ENCODE results near the gene MASP2.

MASP2 gene

DNA sequence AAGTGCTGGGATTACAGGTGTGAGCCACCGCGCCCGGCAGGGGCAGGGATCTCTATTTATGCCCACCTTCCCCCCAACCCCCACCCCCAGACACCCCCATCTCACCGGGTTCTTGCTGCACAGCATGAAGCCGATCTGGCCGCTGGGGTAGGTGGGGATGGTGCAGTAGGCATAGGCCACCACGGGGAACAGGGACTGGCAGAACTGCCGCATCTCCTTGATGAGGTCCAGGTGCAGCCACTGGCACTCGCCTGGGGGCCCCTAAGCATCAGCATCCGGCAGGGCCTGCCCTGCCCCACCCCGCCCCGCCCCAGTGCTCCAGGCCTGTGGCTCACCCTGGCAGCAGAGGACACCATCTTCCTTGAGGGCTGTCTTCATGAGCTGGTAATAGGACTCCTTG, 8.6 kb upstream of the MASP2 start:
- Histone ChIP-seq H3K4me2 (ENCODE audit: low read length) (no peak overlapping the region), H4K20me1 (ENCODE audit: control insufficient read depth, insufficient read depth, low read depth, low read length) (0 out of 2 replicates have a peak, but pooled peaks cover 3% of the 10 kb centered on the region), H3K27ac (ENCODE audit: low read depth, low read length) (no peak overlapping the region), H3K36me3 (ENCODE audit: control insufficient read depth, low read length) (peaks cover 50% of the 10 kb centered on the region), H3K9me3 (ENCODE audit: control insufficient read depth, insufficient read depth, low read length) (no peaks in the 10 kb centered on the region), H3K79me2 (ENCODE audit: control insufficient read depth, low read length) (peaks cover 30% of the 10 kb centered on the region), H3K9me2 (replicated peaks; ENCODE audit: control insufficient read depth, low read length) (no peaks in the 10 kb centered on the region), H3F3A (ENCODE audit: control insufficient read depth, insufficient read depth) (peaks cover 8% of the 10 kb centered on the region; the same call in 1 of the 2 replicates), H3K27me3 (ENCODE audit: control insufficient read depth, low read length) (no peaks in the 10 kb centered on the region), H3K4me3 (ENCODE audit: low read length) (no peak overlapping the region), H3K4me1 (ENCODE audit: control insufficient read depth, low read length) (peaks cover 21% of the 10 kb centered on the region)
- TF ChIP-seq EZH2phosphoT487 (IDR thresholded peaks at IDR 0.05; ENCODE audit: borderline replicate concordance, low read length) = no peak
- TF ChIP-seq, protein P1, sequence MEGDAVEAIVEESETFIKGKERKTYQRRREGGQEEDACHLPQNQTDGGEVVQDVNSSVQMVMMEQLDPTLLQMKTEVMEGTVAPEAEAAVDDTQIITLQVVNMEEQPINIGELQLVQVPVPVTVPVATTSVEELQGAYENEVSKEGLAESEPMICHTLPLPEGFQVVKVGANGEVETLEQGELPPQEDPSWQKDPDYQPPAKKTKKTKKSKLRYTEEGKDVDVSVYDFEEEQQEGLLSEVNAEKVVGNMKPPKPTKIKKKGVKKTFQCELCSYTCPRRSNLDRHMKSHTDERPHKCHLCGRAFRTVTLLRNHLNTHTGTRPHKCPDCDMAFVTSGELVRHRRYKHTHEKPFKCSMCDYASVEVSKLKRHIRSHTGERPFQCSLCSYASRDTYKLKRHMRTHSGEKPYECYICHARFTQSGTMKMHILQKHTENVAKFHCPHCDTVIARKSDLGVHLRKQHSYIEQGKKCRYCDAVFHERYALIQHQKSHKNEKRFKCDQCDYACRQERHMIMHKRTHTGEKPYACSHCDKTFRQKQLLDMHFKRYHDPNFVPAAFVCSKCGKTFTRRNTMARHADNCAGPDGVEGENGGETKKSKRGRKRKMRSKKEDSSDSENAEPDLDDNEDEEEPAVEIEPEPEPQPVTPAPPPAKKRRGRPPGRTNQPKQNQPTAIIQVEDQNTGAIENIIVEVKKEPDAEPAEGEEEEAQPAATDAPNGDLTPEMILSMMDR (IDR thresholded peaks at IDR 0.05; ENCODE audit: low read depth, low read length, poor library complexity, severe bottlenecking) = no peak

DNA sequence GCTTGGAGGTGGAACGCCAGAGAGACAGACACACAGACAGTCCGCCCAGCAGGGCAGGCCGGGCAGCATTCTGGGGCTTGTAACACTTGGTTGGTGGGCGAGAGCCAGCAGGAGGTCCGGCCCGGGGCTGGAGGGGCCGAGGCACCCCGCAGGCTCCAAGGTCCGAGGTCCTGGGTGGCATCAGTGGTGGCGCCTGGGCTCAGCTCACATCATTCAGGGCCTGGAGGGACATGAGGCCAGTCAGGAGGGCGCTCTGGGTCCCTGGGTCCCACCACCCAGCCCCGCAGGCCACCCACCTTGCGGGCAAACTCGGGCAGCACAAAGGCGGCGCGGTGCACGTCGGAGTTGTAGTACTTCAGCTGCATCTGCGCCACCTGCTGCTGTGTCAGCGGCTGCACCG, 7.6 kb upstream of the MASP2 start:
- peaks cover 45% of the 10 kb centered on the region for H3K36me3 ChIP-seq (ENCODE audit: control insufficient read depth, low read length)
- 0 out of 2 replicates have a peak, but pooled peaks cover 3% of the 10 kb centered on the region for H4K20me1 ChIP-seq (ENCODE audit: control insufficient read depth, insufficient read depth, low read depth, low read length)

DNA sequence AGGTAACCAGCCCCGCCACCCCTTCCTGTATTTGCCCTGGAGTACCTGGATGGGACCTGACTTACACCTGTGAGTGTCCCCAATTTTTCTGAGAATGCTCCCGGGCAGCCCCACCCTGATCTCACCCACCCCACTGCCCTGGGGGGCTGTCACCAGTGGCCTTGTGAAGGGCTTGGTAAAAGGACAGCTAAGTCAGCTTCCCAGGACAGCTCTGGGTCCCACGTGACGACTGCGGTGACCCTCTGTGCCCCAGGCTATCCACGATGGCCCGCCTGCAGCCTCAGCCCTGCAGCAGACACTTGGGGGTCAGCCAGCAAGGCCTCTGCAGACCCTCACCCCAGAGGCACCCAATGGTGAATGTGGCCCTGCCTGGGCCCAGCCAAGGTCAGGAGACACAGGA, 7.1 kb upstream of the MASP2 start:
- H3K36me3 ChIP-seq (ENCODE audit: control insufficient read depth, low read length) = peaks cover 42% of the 10 kb centered on the region

More for the DNA sequence above, 7.6 kb upstream of the MASP2 start:
- H3K27me3 ChIP-seq (ENCODE audit: control insufficient read depth, low read length) = no peaks in the 10 kb centered on the region
- H3K27ac ChIP-seq (ENCODE audit: low read depth, low read length) = no peak overlapping the region
- H3F3A ChIP-seq (ENCODE audit: control insufficient read depth, insufficient read depth) = peaks cover 8% of the 10 kb centered on the region; the same call in 1 of the 2 replicates
- H3K9me2 ChIP-seq (replicated peaks; ENCODE audit: control insufficient read depth, low read length) = no peaks in the 10 kb centered on the region
- no peaks in the 10 kb centered on the region for H3K9me3 ChIP-seq (ENCODE audit: control insufficient read depth, insufficient read depth, low read length)
- no peak overlapping the region for H3K4me3 ChIP-seq (ENCODE audit: low read length)
- H3K79me2 ChIP-seq (ENCODE audit: control insufficient read depth, low read length) = peaks cover 23% of the 10 kb centered on the region
- TF ChIP-seq, protein P1 (IDR thresholded peaks at IDR 0.05; ENCODE audit: low read depth, low read length, poor library complexity, severe bottlenecking) = no peak
- no peak for TF ChIP-seq EZH2phosphoT487 (IDR thresholded peaks at IDR 0.05; ENCODE audit: borderline replicate concordance, low read length)
- peaks cover 19% of the 10 kb centered on the region for H3K4me1 ChIP-seq (ENCODE audit: control insufficient read depth, low read length)
- H3K4me2 ChIP-seq (ENCODE audit: low read length) = no peak overlapping the region

More for the DNA sequence above, 7.1 kb upstream of the MASP2 start:
- Histone ChIP-seq H3K4me1 (ENCODE audit: control insufficient read depth, low read length) (peaks cover 19% of the 10 kb centered on the region), H3K4me3 (ENCODE audit: low read length) (no peak overlapping the region), H4K20me1 (ENCODE audit: control insufficient read depth, insufficient read depth, low read depth, low read length) (0 out of 2 replicates have a peak, but pooled peaks cover 3% of the 10 kb centered on the region), H3K27me3 (ENCODE audit: control insufficient read depth, low read length) (no peaks in the 10 kb centered on the region), H3K4me2 (ENCODE audit: low read length) (no peak overlapping the region), H3K9me3 (ENCODE audit: control insufficient read depth, insufficient read depth, low read length) (no peaks in the 10 kb centered on the region), H3F3A (ENCODE audit: control insufficient read depth, insufficient read depth) (peaks cover 8% of the 10 kb centered on the region; the same call in 1 of the 2 replicates), H3K9me2 (replicated peaks; ENCODE audit: control insufficient read depth, low read length) (no peaks in the 10 kb centered on the region), H3K79me2 (ENCODE audit: control insufficient read depth, low read length) (peaks cover 18% of the 10 kb centered on the region), H3K27ac (ENCODE audit: low read depth, low read length) (no peak overlapping the region)
- TF ChIP-seq, protein P1 (IDR thresholded peaks at IDR 0.05; ENCODE audit: low read depth, low read length, poor library complexity, severe bottlenecking) = no peak
- TF ChIP-seq EZH2phosphoT487 (IDR thresholded peaks at IDR 0.05; ENCODE audit: borderline replicate concordance, low read length) = no peak
